Bladder microvascular endothelial cell (primary cell): Measurements from ENCODE around the gene SIAH3. TPM values are rescaled to one million over a fixed set of nuclear protein-coding genes. Genes with fewer than 3 reads are reported as not detected.

ENCODE experiments used
- total RNA-seq: library from RNA; depleted of rRNA; stranded (reverse); fragments of >200 nt; gene quantifications from 2 replicates; pipeline ENCODE4 v1.2.3, GENCODE V29; 2014

The SIAH3 gene, protein sequence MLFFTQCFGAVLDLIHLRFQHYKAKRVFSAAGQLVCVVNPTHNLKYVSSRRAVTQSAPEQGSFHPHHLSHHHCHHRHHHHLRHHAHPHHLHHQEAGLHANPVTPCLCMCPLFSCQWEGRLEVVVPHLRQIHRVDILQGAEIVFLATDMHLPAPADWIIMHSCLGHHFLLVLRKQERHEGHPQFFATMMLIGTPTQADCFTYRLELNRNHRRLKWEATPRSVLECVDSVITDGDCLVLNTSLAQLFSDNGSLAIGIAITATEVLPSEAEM
- not detected in 2 replicates for total RNA-seq

GRCh38 chr13:45851171-45851921, at the start of gene SIAH3:
Gene SIAH3, minus strand, starts transcription at chr13:45851753. Its CDS starts 124 bp downstream, at chr13:45851629.

Other genes starting within 250 kb of the SIAH3 start
- gene ERICH6B, start 236.0 kb downstream of the SIAH3 start, total RNA-seq: not detected in 2 replicates
- gene CBY2, start 149.4 kb downstream of the SIAH3 start, total RNA-seq: not detected in 2 replicates
- gene ZC3H13, start 201.0 kb upstream of the SIAH3 start, total RNA-seq: 7.3 and 20.0 TPM in 2 replicates